Stimulated activated CD4-positive, alpha-beta T cell treated with anti-CD3 and anti-CD28 coated beads, Interleukin-4, amount 100 ng/mL, for 48 hours (primary cell): ENCODE measurements around the gene IDH3A.

Experiments used
- DNase-seq, 2 donors: peaks; one replicate each; pipeline ENCODE4 v3.0.0-alpha.2; 2020; ENCODE audit warnings: low read depth in 2 of 2

IDH3A gene

GRCh38 chr15:78164010-78164409 lies 14.8 kb downstream of the IDH3A start:
- DNase-seq: no peak

GRCh38 chr15:78167227-78167888 lies 18.2 kb downstream of the IDH3A start:
- peak in 1 of 2 donors; percentile 14 for DNase-seq

- DNase-seq: no peak
These were observed 19.4 kb downstream of the IDH3A start for GRCh38 chr15:78168608-78169007.

GRCh38 chr15:78170848-78171773 lies 21.9 kb downstream of the IDH3A start:
- DNase-seq: no peak

- DNase-seq: no peak
These were observed 22.8 kb downstream of the IDH3A start for GRCh38 chr15:78171864-78172472.

GRCh38 chr15:78174401-78174800 lies 25.2 kb downstream of the IDH3A start:
- no peak for DNase-seq

- no peak for DNase-seq
These were observed 26.2 kb downstream of the IDH3A start for GRCh38 chr15:78175330-78175729.

GRCh38 chr15:78177447-78177873 lies 28.3 kb downstream of the IDH3A start:
- peak; percentile 22 to 24 for DNase-seq

- DNase-seq: no peak
These were observed 28.9 kb downstream of the IDH3A start for GRCh38 chr15:78178064-78178463.

GRCh38 chr15:78179286-78179840 lies 30.2 kb downstream of the IDH3A start:
- DNase-seq: no peak

GRCh38 chr15:78179906-78180305 lies 30.7 kb downstream of the IDH3A start:
- DNase-seq: no peak

GRCh38 chr15:78182336-78182700 lies 33.2 kb downstream of the IDH3A start:
- no peak for DNase-seq

GRCh38 chr15:78182821-78183220 lies 33.7 kb downstream of the IDH3A start:
- DNase-seq: no peak

GRCh38 chr15:78192826-78193594 lies 43.8 kb downstream of the IDH3A start:
- DNase-seq: no peak

GRCh38 chr15:78193731-78194567 lies 44.8 kb downstream of the IDH3A start:
- no peak for DNase-seq

- no peak for DNase-seq
These were observed 45.4 kb downstream of the IDH3A start for GRCh38 chr15:78194568-78194925.

- peak; percentile 15 to 36 for DNase-seq
These were observed 46.6 kb downstream of the IDH3A start for GRCh38 chr15:78195735-78196201.

GRCh38 chr15:78197632-78198031 lies 48.5 kb downstream of the IDH3A start:
- no peak for DNase-seq

- DNase-seq: no peak
These were observed 51.2 kb downstream of the IDH3A start for GRCh38 chr15:78200276-78200930.
